Retinal pigment epithelial cell (primary cell): ENCODE measurements around the gene ABCB9.
A peak's percentile ranks its signal among the peaks of the same experiment; 100 is the strongest.
"Not testable (repeated sequence)": the region's sequence is repeated elsewhere in the genome, so short reads cannot be mapped to it uniquely, and the experiment has no call there.

ENCODE experiments used
- DNase-seq: peaks from one replicate; pipeline ENCODE4 v3.0.0-alpha.2; 2010; ENCODE audit warnings: low read depth
- H3K4me3 ChIP-seq: 2 replicates; pipeline ENCODE4 v1.5.1; 2011; ENCODE audit warnings: mild to moderate bottlenecking, low read length, control low read depth, moderate library complexity
- CTCF ChIP-seq: conservative IDR thresholded peaks from 2 replicates; pipeline ENCODE4 v1.5.1; 2011; ENCODE audit warnings: low read depth, low read length, control low read depth, inconsistent platforms

Gene ABCB9

GRCh38 chr12:122917507-122918121 lies 48.6 kb downstream of the ABCB9 start:
- peak; percentile 38 for DNase-seq
- TF ChIP-seq CTCF = no peak
- no peak overlapping the region for H3K4me3 ChIP-seq

DNA sequence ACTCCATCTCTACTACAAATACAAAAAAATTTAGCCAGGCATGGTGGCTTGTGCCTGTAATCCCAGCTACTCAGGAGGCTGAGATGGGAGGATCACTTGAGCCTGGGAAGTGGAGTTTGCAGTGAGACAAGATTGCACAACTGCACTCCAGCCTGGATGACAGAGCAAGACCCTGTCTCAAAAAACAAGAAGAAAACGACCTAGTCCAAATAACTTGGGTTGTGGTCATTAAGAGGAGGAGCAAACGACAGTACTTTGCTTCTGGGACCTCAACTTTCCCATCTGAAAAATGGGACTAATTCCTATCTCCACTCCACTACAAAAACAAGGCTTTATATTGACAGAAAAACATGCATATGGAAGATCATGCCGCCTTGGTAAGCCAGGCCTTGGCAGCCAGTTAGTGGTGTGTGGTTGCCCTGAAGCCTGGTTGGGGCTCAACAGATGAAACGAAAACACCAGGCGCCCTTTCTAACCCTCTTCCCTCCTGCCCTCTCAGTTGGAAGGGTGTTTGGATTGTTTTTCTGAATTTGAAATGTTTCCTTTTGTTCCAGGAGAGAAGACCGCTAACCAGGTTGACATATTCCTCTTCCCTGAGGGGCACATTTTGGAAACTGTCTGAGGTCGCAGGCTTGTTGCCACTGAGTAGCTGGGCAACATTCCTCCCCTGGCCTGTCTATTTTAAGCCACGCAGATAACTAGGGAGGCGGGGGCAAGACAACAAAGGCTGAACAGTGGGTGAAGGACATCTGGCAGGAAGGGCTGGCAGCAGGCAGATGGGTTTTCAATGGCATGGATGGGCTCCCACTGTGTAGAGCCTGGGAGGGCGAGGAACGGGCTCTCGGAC lies 56.6 kb downstream of the ABCB9 start:
- DNase-seq = no peak
- no peak overlapping the region for H3K4me3 ChIP-seq
- no peak for TF ChIP-seq CTCF

DNA sequence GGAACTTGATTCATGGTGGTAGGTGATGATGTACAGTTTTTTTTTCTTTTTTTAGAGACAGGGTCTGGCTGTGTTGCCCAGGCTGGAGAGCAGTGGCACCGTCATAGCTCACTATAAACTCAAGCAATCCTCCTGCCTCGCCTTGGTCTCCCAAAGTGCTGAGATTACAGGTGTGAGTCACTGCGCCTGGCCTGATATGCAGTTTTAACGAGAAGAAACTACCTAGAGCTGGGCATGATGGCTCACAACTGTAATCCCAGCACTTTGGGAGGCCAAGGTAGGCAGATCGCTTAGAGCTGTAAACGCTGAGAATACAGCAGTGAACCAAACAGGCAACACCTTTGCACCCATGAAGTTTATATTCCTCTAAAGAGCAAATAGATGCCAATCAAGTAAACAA lies 57.3 kb downstream of the ABCB9 start:
- no peak for TF ChIP-seq CTCF
- no peak for DNase-seq
- no peak overlapping the region for H3K4me3 ChIP-seq

DNA sequence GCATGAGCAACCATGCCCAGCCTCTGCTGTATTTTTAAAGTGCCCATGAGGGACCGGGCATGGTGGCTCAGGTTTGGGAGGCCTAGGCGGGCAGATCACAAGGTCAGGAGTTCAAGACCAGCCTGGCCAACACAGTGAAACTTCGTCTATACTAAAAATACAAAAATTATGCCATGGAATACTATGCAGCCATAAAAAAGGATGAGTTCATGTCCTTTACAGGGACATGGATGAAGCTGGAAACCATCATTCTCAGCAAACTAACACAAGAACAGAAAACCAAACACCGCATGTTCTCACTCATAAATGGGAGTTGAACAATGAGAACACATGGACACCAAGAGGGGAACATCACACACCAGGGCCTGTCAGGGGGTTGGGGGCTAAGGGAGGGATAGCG lies 61.0 kb downstream of the ABCB9 start:
- DNase-seq, H3K4me3 ChIP-seq: not testable (repeated sequence)

DNA sequence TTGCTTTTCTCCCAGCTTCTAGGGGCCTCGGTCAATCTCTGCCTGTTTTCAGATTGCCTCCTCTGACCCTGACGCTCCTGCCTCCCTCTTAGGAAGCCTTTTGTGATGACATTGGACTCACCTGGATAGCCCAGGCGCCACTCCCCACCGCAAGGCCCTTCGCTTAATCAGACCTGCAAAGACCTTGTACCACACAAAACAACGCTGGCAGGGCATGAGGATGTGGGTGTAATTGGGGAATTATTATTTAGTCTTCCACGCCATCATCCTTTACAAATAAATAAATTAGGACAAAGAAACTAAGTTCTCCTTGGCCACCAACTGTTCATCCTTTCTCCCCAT lies 62.6 kb downstream of the ABCB9 start:
- no peak for TF ChIP-seq CTCF
- no peak for DNase-seq
- no peak overlapping the region for H3K4me3 ChIP-seq

DNA sequence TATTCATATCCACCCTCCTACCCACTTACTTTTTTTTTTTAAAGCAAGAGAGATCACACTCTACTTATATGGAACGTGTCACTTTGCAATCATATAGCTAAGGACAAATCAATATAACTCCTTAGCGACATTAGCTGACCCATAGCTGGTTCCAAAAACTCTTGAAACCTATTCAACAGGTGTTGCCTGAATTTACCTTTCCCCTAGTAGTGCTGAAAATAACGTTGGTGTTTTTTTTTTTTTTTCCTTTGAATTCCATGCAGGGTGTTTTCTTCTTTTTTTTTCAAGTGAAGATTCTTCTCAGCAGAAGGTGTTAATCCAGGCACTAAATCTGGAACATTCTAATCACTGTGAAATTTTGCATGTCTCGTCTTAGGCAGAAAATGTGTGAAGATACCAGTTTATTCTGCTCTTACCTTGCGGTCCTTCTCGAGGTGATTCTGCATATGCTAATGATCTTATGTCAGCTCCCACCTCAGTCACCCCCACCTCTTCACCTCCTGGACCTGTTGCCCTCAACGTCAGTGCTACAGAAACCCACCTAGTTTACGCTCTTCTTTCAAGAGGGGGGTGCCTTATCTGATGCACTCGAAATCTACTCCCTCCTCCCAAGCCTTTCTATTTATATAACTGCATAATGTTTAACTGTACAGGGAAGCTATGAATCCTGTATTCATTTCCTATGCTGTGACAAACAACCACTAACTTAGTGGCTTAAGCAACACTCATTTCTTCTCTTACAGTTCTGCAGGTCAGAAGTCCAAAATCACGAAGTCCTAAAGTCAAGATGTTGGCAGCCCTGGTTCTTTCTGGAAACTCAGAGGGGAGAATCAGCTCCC lies 63.2 kb downstream of the ABCB9 start:
- H3K4me3 ChIP-seq = no peak overlapping the region
- no peak for TF ChIP-seq CTCF
- no peak for DNase-seq

DNA sequence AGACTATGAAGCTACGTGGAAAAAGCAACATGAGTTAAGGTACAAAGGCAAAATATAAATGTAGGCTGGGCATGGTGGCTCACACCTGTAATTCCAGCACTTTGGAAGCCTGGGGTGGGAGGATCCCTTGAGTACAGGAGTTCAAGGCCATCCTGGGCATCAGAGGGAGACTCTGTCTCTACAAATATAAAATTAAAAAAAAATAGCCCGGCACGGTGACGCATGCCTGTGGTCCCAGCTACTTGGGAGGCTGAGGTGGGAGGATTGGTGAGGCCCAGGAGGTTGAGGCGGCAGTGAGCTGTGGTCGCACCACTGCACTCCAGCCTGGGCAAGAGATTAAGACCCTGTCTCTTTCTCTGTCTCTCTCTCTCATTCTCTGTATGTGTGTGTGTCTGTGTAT lies 66.4 kb downstream of the ABCB9 start:
- DNase-seq = no peak
- no peak for TF ChIP-seq CTCF
- no peak overlapping the region for H3K4me3 ChIP-seq
